HG03060 (cell line): ENCODE results near the gene HIP1R.

Experiments
- ATAC-seq: cut with Tn5 transposase; IDR thresholded peaks from one replicate; pipeline ENCODE4 v1.9.1; 2021; ENCODE audit warnings: low read depth, moderate number of reproducible peaks; ENCODE audit not compliant: unreplicated experiment

HIP1R gene

GRCh38 chr12:122830517-122831214 lies 4.6 kb upstream of the HIP1R start:
- no peak for ATAC-seq

- ATAC-seq = no peak
These were observed 945 bp upstream of the HIP1R start for GRCh38 chr12:122834104-122834920.

DNA sequence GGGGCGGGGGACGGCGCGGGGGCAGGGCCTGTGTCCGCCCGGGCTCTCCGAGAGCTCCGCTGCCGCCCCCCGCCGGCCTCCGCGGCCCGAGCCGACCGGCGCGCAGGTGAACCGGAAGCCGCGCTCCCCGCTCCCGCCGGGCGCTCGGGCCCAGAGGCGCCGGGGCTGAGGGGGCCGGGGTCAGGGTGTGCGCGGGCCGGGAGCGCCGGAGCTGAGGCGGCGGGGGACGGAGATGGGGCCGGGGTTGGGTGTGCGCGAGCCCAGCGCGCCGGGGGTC lies 431 bp downstream of the HIP1R start:
- ATAC-seq = no peak

GRCh38 chr12:122836027-122836921 lies 1.0 kb downstream of the HIP1R start:
- no peak for ATAC-seq

- ATAC-seq = no peak
These were observed 2.3 kb downstream of the HIP1R start for GRCh38 chr12:122837306-122838265.

DNA sequence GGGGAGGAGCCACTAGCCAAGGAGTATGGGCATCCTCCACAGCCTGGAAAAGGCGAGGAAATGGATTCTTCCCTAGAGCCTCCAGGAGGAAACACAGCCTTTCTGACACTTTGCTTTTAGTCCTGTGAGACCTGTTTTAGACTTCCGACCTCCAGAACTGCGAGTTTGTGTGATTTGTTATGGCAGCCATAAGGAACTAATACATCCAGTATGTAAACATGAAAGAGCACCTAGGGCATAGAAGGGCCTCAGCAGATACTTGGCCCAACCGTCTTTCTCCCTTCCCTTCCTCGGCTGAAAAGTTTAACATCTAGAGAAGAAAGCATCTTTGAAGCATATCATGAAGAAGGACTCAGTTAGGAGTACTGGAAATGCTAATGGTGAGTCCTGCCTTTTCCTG lies 3.6 kb downstream of the HIP1R start:
- no peak for ATAC-seq

DNA sequence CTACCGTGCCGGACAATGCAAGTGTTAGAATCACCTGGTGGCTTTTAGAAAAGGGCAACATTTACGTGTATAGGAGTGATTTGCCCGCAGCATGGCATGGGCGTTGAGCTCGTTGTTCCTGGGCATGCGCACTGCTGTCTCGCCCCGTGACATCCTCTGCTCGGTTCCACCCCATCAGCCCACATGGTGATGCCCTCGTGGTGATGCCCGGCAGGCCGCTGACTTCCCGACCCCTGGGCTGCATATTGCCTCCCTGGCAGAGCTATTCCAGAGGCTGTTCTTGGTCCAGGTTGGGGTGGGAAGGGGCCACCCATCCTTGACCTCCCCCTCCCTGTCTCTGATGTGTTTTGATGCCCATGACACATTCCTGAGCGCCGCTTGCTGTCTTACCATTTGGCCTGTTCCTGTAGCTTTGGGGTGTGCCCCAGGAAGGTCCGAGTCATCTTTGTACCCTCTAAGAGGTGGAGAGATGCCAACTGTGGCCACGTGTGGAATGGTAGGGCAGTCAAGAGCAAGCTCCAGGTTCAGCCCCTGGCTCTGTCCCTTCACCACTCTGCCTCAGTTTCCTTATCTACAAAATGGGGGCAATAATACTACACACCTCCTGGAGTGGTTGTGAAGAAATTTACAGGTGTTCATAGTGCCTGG lies 4.8 kb downstream of the HIP1R start:
- no peak for ATAC-seq

- ATAC-seq = no peak
These were observed 5.6 kb downstream of the HIP1R start for GRCh38 chr12:122840580-122841513.

GRCh38 chr12:122841544-122842321 lies 6.5 kb downstream of the HIP1R start:
- no peak for ATAC-seq

- no peak for ATAC-seq
These were observed 7.5 kb downstream of the HIP1R start for GRCh38 chr12:122842505-122843405.

DNA sequence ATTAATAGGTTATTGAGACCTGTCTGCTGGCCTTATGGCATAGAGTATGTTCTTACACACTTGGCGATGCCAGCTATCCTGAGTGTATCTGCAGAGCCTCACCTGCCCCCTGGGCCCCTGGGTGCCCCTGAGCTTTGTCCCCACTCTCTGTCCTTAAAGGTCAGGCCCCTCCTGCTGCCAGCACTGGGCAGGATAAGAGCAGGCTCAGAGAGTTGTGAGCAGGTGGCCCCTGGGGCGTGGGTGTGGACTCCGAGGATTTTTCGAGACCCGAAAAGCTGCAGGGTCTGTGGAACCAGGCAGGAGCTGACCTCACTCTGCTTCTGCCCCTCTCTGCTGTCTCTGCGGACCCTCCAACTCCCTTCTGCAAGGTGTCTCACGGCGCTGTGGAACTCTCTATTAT lies 8.2 kb downstream of the HIP1R start:
- no peak for ATAC-seq

- ATAC-seq = no peak
These were observed 9.2 kb downstream of the HIP1R start for GRCh38 chr12:122844366-122844971.

GRCh38 chr12:122845041-122845864 lies 10.0 kb downstream of the HIP1R start:
- ATAC-seq = no peak

GRCh38 chr12:122845865-122846621 lies 10.8 kb downstream of the HIP1R start:
- ATAC-seq = no peak
